NAMALWA (cell line): ENCODE data around the gene PCCA.

Source experiments
- DNase-seq: peaks from one replicate; pipeline ENCODE4 v3.0.0-alpha.2; 2015; ENCODE audit warnings: low spot score

PCCA gene

DNA sequence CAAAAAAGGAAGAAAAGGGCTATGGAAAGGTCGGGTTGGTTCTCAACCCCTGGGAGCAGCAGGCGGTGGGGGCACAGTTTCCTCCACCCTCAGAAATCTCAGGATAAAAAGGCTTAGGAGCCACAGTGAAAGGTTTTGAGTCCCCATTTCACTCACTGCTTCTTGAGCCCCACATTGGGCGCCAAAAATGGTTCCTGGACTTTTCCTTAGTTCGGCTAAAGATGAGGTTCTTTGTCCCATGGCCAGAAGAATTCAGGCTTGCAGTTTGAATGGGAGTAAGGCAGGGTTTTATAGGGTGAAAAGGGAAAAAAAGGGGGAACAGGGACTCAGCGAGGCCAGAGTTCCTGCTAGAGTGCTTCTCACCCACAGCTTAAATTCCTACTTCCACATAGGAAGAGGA, 320.2 kb downstream of the PCCA start:
- no peak for DNase-seq

DNA sequence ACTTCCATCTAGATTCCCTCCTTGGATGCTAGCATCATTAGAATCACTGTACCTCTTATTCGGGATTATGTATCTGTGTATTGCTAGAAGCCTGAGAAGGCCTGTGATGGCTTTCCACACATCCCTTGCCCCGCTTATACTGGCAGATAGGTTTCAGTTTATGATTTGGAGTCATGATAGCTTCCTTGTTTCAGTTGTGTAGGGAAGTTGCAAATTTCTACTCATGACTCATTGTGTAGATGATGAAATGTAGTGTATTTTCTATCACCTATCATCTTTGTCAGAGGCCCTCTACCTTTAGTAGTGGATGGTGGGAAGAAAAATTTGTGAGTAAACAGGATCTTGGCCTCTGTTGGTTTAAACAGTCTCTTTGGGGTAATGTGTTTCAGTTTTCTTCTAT, 334.5 kb downstream of the PCCA start:
- DNase-seq, result no peak

DNA sequence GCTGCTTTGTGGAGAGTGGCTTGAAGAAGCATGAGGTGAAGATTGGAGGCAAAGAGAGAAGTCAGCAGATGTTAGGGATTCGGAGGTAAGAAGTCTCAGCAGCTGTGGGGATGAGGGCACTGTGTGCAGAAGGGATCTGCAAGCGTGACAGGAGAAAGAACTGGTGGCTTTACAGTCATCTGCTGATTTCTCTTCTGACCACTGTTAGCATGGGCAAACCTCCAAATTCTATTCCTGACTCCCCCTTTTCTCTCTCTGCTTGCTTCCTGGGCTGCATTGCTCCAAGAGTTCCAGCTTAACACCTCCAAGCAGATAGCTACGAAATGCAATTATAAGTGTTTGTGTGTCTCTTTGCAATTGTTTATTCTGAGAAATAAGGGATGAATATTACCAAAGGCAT, 340.1 kb downstream of the PCCA start:
- no peak for DNase-seq

DNA sequence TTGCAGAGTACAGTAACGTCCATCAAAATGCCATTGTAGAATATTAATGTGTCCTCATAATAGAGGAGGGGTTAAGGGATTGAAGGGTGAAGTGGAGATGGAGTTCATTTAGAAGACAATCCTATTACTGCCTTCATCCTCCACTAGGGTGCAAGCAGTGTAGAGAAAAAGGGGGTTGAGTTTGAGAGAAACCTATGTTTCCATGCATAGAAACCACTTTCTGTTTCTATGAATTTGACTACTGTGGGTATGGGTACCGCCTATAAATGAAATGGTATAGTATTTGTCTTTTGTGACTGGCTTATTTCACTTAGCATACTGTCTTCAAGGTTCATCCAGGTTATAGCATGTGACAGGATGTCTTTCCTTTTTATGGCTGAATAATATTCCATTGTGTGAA, 343.7 kb downstream of the PCCA start:
- DNase-seq, result no peak

DNA sequence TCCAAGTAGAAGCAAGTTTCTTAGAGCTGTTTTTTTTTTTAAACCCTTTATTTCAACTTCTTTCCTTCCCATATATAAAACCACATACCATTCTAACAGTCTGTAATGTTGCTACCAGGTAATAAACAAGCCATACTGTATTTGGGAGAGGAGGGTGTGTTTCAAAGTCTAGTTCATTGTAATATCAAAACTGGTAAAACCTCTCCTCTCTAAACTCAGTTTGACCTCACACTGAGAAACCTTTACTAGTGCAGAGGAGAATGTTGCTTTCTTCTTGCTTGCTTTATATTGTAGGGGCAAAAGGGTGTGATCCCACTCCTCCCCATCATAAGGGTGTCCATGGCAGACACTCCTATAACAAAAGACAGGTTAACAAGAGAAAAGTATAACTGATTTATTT, 344.6 kb downstream of the PCCA start:
- DNase-seq, result no peak

DNA sequence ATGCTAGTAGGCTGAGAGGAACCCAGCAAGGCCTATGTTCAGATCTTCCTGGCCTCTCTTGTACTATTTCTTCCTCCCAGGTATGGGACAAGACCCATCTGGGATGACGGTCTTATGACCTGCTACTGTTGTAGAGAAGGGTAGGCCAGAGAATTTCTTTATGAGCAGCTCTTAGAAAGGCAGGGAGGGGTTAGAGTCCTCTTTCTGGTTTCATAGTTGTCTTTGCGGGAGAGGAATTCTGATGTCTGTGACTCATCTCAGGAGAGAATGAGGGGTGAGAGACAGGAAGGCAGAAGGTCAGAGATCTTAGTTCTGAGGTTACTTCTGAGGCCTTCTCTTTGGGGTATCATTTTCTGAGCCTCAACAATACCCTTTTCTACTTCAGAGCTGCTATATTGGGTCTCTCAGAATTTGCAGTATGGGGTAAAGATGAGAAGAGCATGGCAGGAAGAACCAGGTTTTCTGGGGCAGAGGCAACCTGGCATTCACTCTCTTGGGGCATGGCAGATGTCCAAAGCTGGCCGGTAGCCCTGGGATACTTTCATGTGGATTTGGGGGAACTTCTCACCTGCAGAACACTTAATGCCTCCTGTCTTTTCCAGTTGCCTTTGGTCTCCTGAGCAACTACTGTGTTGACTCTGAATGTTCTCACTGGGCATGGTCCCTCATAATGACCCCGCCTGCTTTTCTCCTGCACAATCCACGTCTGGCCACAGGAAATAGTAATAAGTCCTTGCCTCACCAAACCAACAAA, 345.3 kb downstream of the PCCA start:
- no peak for DNase-seq

DNA sequence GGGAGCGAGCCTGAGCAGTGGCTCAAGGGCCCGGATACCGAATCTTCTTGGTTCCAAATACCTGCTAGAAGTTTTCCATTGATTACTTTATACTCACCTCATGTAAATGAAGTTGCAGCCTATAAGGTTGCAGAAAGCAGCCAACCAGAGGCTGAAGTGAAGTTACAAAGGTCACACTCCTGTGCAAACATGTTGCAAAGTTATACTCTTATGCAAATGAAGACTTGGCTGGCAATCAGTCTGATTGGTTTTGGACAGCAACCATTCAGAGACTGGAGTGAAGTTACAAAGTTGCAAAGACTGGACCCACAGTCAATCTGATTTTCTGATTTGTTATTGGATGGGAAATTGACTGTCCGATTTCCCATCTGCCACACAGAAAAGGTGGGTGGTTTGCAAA, 347.2 kb downstream of the PCCA start:
- DNase-seq, result no peak

DNA sequence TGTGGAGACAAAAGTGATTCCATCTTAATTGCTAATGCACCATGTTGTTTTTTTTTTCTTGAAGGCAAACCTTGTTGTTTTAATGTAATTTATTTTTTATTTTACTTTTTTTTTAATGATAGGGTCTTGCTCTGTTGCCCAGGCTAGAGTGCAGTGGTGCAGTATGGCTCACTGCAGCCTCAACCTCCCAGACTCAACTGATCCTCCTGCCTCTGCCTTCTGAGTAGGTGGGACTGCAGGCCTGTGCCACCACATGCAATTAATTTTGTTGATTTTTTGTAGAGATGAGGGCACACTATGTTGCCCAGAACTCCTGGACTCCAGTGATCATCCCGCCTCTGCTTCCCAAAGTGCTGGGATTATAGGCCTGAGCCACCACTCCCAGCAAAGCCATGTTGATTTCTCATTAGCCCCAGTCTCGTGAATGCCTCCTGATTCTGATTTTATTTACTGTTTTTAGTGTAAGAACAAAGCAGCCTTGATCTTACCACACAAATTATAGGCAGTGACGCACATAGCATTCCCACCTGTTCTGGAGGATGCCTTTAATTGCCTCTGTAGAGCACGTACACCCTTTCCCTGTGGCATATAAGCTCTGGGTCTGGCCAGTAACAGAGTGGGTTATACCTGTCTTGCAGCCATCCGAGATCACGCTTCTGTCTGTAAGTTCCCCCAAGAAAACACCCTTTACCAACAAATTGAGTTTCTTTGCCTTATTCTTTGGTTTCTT, 349.3 kb downstream of the PCCA start:
- DNase-seq, result no peak

DNA sequence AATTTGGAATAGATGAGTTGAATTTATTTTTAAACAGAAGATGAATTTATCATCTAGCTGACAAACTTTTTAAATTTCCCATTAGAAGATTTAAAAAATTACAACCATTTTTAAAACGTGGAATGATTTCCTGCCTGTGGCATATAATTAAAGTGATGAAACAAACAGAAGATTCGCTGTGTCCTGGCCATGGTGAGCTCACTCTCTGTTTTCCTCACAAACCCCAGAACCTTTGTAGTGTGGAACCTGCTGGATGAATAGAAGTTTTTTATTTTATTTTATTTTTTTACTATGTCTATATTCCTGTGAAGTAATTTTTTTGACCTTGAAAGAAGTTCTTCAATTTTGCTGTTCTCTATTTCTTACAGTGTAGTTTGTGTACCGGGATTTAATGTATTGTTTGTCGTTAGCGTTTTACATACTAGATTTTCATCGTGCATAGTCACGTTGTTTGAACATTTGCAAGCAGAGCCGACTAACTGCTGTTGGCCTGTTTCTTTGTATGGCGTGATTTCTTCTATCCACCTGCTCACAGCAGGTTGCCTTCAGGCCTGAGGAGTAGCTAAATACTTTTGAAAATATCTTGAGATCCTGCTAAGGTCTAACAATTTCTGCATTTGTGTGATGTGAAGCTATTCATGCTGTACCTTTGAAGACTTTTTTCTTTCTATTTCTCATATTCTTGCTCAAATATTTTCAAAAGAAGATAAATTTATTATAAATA, 350.5 kb downstream of the PCCA start:
- no peak for DNase-seq

DNA sequence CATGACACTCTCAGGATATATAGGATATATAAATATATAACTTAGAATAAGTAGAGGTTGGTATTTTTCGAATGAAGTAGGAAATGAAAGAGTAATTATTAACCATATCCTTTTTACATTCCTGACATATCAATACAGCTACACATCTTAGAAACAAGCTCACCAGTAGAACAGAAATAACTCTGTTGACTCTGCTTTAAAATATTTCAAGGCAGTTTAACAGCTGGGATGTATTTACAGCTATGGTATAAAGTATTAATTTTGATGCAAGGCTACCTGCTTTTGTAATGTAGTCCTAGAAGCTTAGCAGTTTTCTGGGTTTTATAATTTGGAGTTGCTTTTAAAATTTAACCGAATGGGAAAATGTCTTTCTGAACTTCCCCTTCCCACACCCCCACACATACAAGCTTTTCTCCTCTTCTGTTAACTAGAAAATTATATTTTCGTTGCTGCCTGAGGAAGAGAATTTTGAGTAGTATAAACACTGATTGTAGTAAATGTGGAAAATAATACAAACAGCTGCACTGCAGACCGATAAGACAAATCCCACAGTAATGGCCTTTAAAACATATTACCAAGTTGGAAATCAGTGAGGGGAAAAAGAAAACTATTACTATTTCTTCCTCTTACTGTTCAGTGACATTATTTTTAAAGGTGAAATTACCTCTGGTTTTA, 352.0 kb downstream of the PCCA start:
- DNase-seq, result no peak

DNA sequence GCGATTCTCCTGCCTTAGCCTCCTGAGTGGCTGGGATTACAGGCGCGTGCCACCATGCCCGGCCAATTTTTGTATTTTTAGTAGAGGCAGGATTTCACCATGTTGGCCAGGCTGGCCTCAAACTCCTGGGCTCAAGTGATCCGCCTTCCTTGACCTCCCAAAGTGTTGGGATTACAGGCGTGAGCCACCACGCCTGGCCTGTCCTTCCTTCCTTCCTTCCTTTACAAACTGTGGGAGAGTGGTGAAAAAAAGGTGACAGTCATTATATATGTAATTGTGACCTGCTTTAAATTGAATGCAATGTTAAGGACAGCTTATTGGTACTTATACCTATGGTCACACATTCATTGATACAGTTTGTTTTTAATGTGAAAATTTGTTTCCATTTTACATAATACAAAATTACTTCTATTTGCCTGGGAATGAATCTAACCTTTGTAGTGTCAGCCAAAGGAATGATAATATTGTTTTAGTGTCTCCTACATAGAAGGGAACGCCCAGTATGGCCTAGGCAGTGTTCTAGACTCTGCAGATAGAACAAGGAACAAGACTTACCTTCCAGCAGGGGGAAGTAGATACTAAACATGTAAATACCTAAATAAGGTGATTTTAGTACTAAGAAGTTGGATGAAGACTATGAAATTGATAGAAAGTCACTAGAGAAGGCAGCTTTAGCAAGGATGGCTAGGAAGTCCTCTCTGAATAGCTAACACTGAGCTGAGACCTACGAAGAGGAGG, 353.4 kb downstream of the PCCA start:
- DNase-seq, result no peak

DNA sequence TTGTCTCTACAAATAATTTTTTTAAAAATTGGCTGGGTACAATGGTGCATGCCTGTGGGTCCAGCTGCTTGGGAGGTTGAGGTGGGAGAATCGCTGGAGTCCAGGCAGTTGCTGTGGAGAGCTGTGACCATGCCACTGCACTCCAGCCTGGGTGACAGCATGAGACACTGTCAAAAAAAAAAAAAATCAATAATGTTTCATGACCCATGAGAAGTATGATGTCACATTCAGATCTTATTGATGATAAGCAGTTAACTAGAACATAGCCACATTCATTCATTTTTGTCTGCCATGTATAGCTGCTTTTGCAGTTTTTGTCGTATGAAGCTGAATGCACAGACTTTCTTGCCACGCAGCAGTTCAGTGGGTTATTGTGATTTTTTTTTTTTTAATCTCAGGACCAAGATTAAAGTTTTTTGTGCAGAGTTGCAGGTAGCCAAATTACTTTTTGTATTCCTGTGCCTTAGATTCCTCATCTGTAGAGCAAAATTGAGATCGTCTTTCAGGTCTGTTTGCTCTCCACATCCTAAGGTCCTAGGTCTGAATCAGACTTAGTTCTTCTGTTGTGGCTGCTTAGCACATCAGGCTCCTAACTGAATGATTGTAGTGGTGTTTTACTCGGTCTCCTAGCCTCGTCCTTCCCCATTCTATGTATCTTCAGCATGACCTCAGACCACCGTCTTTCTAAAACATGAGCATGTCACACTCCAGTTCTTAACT, 354.5 kb downstream of the PCCA start:
- no peak for DNase-seq

DNA sequence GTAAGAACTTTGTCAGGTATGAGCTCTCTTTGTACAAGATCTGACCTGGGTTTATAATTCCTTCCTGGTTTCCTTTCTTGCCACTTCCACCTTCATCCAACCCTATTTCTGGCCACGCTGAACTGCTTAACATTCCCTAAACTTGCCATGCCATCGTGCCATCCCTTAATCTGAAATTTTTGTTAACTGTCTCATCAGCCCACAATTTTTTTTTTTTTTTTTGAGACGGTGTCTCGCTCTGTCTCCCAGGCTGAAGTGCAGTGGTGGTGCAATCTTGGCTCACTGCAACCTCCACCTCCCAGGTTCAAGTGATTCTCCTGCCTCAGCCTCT, 355.1 kb downstream of the PCCA start:
- no peak for DNase-seq

DNA sequence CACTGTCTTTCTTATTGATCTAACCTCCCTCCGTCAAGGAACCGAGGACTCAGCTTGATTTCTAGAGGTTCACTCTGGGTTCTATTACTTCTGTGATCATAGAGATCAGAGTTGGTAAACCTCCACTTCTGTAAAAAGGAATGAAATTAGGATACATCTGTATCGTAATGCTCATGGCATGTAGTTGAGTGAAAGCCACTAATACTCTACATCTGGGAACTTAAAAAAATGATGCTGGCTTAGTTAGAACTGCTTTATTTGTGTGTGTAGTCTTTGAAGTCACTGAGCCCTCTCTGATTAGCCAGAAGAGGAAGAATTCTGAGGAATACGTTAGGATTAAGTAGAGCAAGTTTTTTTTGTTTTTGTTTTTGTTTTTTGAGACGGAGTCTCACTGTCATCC, 358.9 kb downstream of the PCCA start:
- no peak for DNase-seq

DNA sequence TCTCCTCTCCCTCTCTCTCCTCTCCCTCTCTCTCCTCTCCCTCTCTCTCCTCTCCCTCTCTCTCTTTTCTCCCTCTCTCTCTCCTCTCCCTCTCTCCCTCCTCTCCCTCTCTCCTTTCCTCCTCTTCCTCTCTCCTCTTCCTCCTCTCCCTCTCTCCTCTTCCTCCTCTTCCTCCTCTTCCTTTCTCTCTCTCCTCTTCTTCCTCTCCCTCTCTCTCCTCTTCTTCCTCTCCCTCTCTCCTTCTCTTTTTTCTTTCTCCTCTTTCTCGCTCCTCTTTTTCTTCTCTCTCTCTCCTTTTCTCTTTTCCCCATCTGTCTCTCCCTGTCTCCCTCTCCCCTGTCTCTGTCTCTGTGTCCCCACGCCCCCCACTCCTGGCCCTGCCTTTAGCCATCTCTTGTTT, 363.0 kb downstream of the PCCA start:
- no peak for DNase-seq

DNA sequence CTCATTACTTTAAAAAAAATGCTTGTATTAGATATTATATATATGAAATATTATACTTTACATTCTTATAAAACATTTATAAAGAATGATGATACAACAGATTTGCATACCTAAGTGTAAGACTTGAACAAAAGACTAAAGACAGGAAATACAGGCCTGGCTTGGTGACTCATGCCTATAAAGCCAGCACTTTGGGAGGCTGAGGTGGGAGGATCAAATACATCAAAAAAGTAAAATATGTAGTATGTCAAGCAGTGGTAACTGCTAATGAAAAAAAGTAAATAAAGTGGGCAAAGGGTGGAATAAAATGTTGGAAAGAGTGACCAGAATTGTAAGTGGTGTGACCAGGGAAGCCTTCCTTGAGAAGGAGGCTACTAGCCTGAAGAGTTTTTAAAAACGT, 366.0 kb downstream of the PCCA start:
- no peak for DNase-seq

DNA sequence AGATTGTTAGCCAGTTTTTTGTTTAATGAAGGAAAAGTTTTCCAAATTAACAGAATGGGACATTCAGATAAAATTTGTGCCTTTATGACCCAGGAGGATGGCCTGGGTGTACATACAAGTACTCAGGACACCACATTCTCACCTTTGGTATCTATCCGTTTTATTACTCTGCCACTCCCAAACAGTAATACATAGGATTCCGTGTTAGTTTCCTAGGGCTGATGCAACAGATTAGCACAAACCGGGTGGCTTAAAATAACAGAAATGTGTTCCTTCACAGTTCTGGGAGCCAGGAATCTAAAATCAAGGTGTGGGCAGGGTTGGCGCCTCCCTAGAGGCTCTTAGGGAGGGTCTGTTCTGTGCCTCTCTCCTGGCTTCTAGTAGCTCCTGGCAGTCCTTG, 369.8 kb downstream of the PCCA start:
- DNase-seq, result no peak

DNA sequence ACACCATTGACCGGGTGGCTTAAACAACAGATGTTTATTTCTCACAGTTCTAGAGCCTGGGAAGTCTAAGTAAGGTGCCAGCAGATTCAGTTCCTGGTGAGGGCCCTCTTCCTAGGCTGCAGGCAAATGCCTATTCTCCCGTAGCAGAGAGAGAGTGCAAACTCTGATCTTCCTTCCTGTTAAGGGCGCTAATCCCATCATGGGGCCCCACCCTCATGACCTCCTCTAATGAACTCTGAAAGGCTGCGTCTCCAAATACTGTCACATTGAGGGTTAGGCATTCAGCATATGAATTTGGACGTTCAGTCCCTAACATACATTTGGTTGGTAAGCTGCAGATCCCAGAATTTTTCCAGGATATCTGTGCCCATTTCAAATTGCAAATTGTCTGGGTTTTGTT, 370.9 kb downstream of the PCCA start:
- no peak for DNase-seq

DNA sequence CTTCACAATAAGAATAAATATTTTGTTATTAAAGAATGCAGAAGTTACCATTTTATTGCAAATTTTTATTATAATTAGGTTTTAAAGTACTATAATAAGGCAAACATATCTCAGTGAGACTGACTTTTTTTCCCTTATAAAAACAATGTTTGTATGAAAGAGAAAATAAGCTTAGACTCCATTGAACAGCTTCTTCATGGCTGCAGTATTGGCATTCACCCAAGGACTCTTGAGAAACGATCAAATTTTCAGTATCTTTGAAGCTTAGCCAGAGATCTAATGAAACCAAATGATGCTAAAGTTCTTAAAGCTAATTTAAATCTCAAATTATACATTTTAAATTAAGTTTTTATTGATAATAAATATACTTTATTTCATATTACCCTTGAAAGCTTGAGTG, 371.4 kb downstream of the PCCA start:
- no peak for DNase-seq

DNA sequence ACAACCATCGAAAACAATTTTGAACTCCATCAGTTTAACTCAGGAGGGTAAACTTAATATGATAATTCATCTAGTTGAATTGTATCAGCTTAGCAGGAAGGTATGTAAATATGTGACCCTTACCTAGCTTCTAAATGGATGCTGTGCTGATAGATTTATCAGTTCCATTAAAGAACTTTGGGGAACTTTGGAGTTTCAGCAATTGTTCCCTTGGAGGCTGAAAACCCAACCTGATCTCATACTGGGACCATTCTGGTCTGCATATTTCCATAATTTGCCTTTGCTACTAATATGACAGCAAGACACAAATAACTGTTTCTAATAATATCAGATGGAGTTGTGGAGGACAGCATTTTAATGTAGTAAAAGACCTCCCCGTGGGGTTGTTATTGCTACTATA, 371.9 kb downstream of the PCCA start:
- no peak for DNase-seq

DNA sequence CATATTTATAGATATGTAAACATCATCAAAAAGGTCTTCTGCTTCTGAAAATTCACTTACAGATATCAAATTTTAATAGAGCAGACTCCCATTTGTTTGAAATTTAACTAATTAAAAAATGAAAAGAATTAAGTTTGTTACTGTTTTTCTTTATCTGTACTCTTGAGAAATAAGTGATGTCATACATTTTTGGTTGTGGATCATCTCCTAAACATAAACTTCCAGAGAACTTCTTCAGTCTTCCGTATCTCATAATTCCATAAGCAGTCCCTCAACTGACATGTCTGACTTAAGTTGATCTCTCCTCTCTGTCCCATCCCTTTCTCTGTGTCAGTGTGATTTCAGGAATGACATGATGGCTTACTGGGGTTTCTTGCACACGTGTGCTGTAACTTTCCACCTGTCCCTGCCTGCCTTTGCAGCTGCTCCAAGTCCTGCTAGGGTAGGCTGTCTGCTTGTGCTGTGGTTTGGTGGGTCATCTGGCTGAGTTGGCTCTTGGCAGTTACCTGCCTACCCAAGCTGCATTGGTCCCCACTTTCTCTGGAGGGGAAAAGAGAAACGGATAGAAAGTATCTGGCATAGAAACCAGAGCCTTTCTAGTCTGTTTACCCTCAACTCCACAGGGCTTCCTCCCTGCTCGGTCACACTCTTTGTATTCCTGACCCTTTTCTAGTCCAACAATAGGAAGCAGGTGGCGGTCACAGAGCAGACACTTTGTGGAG, 372.6 kb downstream of the PCCA start:
- DNase-seq, result no peak
